ENCODE data around the gene CNTN1.

CNTN1 gene

DNA sequence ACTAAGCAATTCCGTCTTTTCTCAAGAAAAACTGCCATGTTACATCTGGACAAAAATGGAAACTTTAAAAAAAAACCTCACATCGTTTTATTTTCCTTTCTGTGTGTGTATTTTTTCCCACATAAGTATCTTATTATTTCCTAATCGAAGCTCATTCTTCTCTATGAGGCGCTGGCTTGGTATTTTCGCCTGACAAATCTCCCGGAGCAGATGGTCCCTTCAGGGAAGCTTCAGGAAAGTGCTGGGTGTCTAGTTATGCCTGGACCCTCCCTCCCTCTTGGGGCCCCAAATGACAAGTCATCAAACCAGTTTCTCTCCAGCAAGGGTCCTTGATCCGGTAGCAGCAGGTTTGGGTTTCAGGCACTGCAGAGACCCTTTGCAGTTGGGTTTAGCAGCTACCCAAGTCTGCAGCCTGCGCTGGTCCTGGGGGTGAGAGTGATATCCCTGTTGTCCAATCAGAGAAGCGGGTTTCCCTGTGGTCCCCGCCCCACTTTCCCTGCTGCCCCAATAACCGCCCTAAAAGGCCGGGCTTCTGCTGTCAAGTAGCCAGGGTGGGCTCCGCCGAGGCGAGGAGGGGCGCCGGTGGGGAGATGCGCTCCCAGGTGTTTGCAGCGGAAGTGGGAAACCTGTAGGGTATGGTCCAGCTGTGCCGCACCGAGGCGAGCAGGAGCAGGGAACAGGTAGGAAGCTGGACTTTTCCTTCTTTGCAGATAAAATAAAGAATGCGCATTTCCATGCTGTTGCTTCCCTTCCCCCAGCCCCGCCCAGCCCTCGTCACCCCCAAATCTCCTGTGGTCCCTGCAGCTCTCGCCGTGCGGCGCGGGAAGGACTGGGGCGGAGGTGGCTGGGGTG is at the start of gene CNTN1:
Gene CNTN1 (plus strand): TSS at position 527 of the 852 bp plus-strand sequence.
- DNase-seq (ENCODE audit: low read depth): no peak

DNA sequence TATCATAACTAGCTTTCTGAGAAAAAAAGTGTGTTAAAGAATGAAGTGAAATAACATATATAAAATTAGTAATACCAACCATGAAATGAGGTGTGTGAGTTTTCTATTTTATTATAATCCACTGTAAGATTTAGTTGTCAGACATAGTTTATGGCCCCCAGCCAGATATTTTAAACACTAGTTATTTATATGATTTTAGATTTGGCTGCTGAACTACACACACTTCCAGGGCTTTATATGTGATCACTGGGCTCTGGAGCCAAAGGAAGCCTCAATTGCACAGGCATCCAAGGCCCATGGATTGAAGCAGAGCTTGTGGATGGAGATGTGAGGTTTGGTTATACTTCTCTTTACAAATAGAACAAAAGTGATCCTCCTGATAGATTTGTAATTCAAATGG is 48.7 kb upstream of the CNTN1 start:
- DNase-seq (ENCODE audit: low read depth): no peak

DNA sequence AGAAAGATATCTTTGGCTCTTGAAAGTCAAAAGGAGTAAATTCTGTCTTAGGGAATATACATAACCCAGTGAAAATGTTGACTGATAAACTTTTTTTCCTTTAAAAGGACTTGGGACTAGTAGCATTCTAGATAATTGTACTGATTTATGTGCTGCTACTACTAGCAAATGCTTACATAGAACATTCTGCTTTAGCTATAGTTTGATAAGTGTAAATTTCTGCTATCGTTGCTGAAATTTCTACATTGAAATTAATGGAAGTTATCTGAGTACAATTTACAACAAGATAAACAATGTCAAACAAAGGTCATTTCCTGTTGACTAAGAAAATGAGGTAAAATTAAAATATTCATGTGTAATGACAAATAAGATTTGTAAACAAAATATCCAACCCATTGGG is 48.3 kb upstream of the CNTN1 start:
- DNase-seq (ENCODE audit: low read depth): no peak

DNA sequence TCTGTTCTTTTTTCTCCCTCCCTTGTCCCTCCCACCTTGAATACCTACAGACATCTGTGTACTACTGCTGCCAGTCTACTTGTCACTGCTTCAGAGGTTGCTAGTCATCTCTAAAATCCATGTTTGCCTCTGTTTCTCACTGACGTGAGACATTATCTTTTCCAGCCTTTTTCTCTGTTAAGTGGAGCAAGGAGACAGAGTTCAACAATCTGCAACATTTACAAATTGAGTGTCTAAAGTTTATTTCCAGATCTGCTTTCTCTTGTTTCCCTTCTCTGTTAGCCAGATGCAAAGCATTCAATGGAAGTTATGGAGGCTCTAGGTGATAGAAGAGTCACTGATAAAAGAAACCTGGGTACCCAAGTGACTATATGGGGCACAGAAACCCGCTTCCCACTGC is 47.5 kb upstream of the CNTN1 start:
- DNase-seq (ENCODE audit: low read depth): no peak

DNA sequence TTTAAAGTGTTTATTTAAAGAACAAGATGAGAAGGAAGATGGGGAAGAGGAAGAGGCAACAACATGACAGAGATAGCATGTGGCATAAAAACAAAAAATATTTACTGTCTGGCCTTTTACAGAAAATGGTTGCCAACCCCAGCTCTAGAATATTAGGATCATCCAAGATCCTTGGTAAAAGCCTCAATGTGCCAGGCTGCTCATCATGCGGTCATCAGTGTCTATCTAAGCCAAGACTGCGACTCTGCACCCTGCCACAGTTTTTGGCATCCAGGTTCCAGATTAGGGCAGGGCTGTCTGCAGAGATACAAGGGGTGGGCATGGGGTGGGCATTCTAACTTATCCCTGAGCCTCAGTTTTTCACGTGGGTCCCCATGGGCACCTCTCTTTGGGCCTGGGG is 46.9 kb upstream of the CNTN1 start:
- no peak for DNase-seq (ENCODE audit: low read depth)

DNA sequence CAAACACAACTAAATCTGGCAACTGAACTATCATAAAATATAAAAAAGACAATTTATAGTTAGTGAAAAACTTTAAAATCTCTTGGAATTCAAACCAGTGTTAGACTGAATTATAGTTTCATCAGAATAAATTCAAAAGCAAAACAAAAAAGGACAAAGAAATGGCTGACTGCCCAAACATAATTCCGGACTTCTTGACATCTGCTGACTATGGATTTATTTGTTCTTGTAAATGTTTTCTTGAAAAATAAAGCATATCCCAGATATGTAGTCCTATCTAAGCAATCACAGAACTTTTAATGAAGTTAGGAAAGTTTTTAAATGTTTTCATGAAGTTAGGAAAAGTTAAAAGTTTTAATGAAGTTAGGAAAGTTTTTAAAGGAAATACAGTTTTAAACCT is 45.8 kb upstream of the CNTN1 start:
- no peak for DNase-seq (ENCODE audit: low read depth)

DNA sequence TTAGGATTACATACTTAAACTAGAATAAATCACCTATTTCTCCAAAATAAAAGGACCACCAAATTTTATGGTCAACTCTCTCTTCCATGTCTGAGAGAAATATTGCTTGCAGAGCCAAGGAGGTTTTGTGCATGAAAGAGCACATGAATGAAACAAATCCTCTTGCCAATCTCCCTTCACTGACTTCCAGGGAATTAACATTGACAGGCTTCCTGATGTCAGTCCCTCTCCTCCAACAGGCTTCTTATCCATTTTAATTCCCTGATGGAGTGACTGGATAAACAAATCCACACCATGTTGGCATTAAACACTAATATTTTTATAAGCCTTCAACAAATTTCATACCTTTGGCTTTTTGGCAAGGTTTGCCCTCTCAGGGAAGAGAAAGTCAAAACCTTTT is 45.3 kb upstream of the CNTN1 start:
- no peak for DNase-seq (ENCODE audit: low read depth)

DNA sequence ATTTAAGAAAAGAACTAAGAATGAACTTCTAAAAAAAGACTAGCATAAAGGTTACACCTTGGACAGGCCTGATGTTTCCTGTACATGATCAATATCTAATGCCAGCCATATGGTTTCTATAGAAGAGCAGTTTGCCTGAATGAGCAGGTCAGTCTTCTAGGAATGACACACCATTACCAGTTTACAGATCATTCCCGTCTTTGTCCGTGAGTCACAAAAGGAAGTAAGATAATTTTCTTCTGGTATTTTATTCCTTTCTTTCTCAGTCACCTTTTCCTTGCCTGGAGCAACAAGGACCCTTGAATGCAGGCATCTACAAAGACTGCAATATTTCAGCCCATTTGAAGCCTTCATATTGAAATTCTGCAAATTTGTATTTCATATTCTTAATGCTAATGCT is 44.6 kb upstream of the CNTN1 start:
- DNase-seq (ENCODE audit: low read depth): no peak

DNA sequence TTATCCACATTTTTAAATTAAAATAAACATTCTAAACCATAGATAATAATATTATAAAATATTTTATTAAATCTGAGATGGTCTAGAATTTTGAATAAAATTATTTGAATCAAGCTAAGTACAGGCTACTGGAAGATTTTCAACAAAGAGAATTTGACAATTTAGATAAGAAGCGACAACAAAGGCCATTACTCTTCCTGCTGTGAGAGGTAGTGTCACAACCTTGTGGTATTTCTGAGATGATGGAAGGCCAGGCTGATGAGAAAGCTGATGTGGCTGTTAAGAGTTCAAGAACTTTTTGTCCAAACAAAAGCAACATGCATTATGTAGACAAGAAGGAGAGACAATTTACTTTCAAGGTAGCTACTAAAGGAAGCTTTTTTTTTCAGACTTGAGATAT is 43.7 kb upstream of the CNTN1 start:
- no peak for DNase-seq (ENCODE audit: low read depth)

DNA sequence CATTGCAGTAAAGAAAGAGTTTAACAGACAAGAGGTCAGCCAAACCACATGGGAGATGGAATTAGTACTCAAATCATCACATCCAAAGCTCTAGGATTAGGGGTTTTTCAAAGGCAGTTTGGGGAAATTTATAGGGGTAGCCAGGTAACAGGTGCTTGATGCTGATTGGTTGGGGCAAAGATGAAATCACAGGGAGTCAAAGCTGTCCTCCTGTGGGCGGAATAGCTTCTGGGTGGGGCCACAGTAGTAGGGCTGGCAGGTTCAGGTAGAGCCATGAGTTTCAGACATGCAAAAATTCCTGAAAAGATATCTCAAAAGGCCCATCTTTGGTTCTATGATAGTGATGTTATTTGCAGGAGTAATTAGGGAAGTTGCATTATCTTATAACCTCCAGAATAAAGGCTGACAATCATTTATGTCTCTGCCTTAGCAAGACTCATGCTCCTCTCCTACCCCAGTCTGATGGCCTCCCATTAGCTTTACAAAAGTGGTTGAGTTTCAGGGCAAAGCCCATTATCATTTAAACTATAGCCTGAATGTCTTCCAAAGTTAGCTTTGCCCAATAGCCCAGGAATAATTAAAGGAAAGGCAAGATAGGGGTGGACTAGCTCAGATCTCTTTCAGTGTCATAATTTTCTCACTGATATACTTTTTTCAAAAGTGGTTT is 42.1 kb upstream of the CNTN1 start:
- no peak for DNase-seq (ENCODE audit: low read depth)

DNA sequence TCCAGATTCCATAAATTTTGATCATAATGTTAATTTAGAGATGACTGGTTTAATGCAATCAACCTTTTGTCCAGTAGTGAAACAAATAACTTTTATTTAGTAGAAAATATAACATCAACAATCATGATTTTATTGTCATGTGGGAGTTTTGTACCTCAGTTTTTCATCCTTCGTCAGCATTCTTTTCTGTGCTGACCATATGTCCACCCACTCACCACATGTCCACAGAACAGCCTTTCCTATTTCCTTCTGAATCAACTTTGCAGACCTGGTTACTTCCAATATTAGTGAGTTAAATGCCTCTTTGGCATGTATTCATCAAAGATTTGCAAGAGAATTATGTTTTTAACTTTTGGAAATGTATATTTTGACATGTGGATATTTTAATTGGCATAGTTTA is 36.8 kb upstream of the CNTN1 start:
- DNase-seq (ENCODE audit: low read depth): no peak

DNA sequence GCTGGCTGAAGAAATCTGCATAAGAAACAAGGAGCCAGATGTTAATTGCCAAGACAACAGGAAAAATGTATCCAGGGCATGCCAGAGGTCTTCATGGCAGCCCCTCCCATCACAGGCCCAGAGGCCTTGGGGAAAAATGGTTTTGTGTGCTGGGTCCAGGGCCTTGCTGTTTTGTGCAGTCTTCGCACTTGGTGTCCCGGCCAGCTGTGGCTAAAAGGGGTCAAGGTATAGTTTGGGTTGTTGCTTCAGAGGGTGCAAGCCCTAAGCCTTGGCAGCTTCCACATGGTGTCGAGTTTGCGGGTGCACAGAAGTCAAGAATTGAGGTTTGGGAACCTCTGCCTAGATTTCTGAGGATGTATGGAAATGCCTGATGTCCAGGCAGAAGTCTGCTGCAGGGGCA is 29.9 kb upstream of the CNTN1 start:
- DNase-seq (ENCODE audit: low read depth): no peak

DNA sequence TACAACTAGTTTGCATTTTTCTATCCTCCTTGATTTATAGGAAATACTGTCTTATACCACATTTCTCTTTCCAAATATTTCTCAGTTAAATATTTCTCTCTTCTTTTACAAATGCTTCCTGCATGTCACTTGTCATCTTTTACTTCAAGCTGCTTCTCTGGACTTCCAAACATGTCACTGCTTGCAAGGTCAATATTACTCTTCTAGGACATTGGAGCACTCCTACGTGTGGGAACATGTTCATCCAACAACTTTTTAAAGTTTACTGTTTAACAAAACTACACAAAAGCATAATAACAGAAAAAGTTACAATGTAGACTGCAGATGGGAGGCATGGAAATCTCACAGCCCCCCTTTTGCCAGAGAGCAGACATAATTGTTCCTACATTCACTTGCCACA is 28.5 kb upstream of the CNTN1 start:
- DNase-seq (ENCODE audit: low read depth): no peak

DNA sequence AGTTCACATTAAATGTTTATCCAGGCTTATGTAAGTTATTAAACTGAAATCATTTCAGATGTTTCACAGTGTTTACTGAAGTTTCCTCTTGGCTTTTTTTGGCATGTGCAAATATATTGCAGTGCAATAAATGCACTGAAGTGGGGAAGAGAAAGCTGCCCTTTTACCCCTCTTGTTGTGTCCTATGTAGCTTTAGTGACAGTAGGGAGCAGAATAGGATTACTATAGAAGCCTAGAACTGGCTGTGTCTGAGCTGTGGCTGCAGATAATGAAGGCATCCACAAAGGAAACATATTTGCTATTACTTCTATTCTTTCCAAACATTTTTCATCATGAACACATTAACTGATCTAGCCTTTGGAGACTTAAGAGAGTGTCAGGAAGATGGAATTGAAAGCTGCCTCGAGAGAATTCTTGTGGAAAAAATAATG is 24.1 kb upstream of the CNTN1 start:
- no peak for DNase-seq (ENCODE audit: low read depth)

DNA sequence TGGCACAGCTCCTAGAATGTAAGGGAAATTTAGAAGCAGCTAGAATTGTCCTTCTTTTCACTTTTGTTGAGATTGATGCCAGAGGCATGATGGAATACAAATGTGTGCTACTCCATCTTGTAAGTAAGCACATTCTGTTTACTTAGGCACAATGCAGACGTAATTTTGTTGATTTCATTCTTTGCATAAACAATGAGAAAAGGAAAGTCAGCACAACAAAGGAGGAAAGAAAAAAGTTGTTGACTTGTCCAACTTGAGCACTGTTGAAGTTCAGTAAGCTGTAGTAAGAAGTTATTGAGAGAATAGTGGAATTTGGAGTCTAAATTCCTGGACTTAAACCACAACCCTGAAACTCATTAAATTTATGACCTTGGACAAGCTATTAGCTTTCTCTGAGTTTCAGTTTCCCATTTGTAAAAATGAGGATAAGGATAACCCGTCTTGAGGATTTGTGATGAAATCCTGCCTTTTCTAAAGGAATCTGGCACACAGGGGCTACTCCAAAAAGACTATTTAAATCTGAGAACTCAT is 19.4 kb upstream of the CNTN1 start:
- no peak for DNase-seq (ENCODE audit: low read depth)

DNA sequence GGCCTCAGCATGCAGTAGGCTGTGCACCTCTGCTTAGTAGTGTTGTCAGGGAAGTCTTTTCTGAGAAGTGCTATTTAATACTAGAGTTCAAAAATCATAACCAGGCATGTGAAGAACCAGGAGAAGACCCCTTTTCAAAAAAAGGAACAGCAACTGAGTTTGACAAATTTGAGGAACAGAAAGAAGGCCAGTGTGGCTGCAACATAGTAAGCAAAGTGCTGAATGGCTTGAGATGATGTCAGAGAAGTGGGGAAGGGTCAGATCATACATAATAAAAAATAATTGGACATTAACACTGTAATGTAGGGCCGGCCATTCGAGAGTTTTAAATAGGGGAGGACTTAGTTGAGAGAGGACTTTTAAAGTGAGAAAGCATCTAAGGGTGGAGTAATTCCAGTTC is 11.1 kb upstream of the CNTN1 start:
- DNase-seq (ENCODE audit: low read depth): no peak

DNA sequence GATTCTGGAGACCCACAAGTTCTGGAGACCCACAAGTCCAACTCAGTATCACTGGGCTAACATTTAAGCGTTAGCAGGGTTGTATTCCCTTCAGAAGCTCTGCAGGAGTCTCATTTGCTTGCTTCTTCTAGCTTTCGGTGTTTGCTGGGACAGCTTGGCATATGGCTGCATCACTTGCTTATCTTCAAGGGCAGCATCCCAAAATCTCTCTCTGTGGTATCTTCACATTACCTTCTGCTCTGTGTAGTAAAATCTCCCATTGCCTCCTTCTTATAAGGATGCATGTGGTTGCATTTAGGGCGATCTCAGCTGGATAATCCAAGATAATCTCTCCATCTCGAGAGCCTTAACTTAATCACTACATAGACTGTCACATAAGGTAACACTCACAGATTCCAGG is 7.3 kb upstream of the CNTN1 start:
- no peak for DNase-seq (ENCODE audit: low read depth)

DNA sequence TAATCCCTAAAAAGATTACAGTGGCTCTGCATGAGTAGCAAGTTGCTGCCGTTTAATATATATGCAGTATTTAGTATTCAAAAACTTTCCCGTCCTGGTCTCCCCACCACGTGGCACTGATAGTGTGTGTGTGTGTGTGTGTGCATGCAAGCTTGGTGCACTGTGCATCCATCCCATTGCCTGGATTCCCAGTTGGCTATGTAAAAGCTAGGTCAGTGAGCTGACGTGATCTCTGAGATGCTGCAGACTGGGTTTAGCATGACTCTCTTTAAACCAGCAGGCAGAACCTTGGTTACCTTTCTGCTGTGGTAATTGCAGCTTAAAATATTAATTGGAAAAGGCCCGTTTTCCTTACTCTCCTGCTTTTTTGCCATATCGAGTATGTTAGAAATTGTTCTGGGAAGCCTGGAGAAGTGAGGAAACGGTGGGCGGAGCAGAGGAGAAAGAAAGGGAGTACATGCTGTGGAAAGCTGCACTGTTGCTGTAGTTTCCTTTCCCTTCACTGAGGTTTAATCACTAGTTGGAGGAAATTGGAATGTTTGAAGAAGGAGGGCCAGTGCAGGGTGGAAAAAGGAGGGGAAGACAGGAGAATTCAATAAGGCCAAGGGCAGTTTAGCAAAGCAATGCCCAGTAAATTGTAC is 4.0 kb upstream of the CNTN1 start:
- DNase-seq (ENCODE audit: low read depth): no peak

DNA sequence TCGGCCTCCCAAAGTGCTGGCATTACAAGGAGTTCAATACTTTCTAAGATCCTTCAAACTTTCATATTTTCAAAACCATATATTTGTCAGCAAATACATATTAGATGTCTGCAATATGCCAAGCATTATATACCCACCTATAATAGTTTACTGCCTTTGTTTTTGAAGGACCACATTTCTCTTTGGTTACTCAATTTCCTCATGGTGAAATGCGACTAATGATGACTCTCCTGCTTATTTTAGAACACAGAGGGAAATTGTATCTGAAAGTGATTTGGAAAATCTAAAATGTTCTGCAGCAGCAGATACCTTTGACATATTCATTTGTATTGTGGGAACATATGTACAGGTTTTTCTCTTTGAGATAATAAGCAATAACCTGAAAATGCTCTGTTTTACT is 2.7 kb upstream of the CNTN1 start:
- DNase-seq (ENCODE audit: low read depth): no peak

DNA sequence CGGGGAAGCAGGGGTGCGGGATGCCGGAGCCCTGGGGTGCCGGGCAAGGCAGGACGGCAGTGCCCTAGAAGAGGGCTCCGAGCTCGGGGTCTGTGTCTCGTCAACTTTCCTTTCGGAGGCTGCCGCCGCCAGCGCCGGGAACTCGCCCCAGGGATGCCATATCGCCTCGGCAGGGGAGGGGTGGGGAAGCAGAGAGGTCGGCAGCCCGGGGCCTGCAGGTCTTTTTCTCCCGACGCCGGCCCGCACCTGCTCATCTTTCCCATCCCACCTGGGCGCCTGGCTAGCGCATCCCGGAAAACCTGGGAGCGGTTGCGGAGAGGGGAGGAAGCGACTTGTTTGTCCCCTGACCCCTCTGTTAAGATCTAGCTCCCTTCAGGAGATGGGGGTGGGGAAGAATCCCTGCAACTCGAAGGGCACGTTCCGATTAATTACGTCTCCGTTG is 547 bp downstream of the CNTN1 start:
- no peak for DNase-seq (ENCODE audit: low read depth)

DNA sequence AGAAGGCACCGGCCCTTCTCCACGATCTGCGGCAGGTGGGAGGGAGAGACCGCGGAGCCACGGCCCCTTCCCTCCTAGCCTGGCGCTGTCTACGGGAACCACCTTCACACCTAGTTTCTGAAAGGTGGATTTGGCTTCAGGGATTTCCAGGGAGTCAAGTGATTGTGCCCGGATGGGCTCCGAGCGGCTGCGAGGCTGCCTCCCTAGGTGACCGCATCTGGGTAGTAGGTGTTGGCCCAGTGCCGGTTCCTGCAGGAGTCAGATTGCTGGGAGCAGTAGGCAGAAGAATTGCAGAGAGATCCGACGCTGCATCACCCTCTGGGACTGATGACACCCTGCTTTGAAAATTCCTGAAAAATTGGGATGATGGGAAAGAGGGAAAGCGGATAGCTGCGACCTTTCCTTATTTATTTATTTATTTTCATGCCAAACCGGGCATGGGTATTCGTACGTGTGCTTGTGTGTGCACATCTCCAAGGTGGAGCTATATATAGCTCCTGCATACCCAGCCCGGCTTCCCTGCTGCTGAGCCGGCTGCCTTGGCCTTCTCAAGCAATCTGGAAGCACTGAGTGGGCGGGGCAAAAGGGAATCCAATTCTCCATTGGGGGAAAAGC is 1.1 kb downstream of the CNTN1 start:
- DNase-seq (ENCODE audit: low read depth): no peak

DNA sequence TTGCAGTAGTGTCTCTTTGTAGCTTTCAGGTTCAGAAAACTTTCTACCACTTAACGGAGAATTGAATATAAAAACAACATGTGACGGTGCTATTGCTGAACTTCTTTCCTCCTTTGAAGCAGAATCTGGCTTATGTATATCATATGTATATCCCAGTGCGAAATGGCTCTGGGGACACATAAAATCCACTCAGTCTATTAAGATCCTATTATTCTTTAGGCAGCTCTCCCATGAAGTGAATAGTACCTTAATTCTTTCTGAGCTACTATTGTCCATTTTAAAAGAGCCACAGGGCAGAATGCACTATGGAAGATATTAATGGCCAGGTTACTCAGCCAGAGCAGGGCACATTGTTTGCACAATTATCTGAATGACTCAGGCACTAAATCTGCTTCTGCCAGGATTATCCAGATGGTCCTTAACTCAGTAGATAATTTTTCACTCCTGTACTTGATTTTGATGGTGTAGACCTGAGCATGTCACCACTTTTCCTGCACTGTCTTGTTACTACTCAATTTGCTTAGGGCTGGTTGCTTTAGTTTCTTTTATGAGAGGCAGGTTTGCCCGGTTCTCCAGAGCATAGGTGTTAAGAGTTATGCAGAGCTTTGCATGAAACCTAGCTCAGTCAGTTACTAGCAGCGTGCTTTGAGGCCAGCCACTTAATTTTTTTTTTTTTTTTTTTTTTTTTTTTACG is 5.5 kb downstream of the CNTN1 start:
- no peak for DNase-seq (ENCODE audit: low read depth)
